ENCODE measurements around the gene KRABD2.
"Not testable (repeated sequence)": the region's sequence is repeated elsewhere in the genome, so short reads cannot be mapped to it uniquely, and the experiment has no call there.

The KRABD2 gene

GRCh38 chr17:8357910-8358309 lies 18.6 kb downstream of the KRABD2 start:
- no peak for DNase-seq

GRCh38 chr17:8354236-8354635 lies 22.3 kb downstream of the KRABD2 start:
- DNase-seq: no peak

- no peak for DNase-seq
Measured at GRCh38 chr17:8353736-8354135, 22.8 kb downstream of the KRABD2 start.

GRCh38 chr17:8350339-8350738 lies 26.2 kb downstream of the KRABD2 start:
- DNase-seq: no peak

- not testable (repeated sequence) for DNase-seq
Measured at GRCh38 chr17:8347001-8347400, 29.5 kb downstream of the KRABD2 start.

- DNase-seq: no peak
Measured at GRCh38 chr17:8345951-8346665, 30.4 kb downstream of the KRABD2 start.

GRCh38 chr17:8345052-8345690 lies 31.3 kb downstream of the KRABD2 start:
- DNase-seq: no peak

GRCh38 chr17:8341456-8341855 lies 35.0 kb downstream of the KRABD2 start:
- DNase-seq: no peak

GRCh38 chr17:8339540-8339939 lies 37.0 kb downstream of the KRABD2 start, which contains the start of gene ODF4:
Gene ODF4, plus strand, starts transcription at chr17:8339840. Its CDS starts 212 bp downstream, at chr17:8340052.
- no peak for DNase-seq

- no peak for DNase-seq
Measured at GRCh38 chr17:8338753-8339140, 37.8 kb downstream of the KRABD2 start.

- DNase-seq: no peak
Measured at GRCh38 chr17:8337802-8338752, 38.4 kb downstream of the KRABD2 start.

- DNase-seq: no peak
Measured at GRCh38 chr17:8333281-8333680, 43.2 kb downstream of the KRABD2 start.

- no peak for DNase-seq
Measured at GRCh38 chr17:8332688-8333087, 43.8 kb downstream of the KRABD2 start.

- no peak for DNase-seq
Measured at GRCh38 chr17:8332128-8332527, 44.4 kb downstream of the KRABD2 start.

- DNase-seq: no peak
Measured at GRCh38 chr17:8327303-8327649, 49.2 kb downstream of the KRABD2 start.

All from activated naive CD4-positive, alpha-beta T cell treated with anti-CD3 and anti-CD28 coated beads, Interleukin-2, amount 50 U/mL, for 16 hours (primary cell).